Subcutaneous adipose tissue (tissue), 4 donors: Measurements from ENCODE around the gene RAB11FIP3. TPM values are rescaled to one million over a fixed set of nuclear protein-coding genes. Genes with fewer than 3 reads are reported as not detected.

ENCODE experiments used
- total RNA-seq, 4 donors: library from RNA; depleted of rRNA; stranded (reverse); fragments of >200 nt; gene quantifications; one replicate each; pipeline ENCODE4 v1.1.0, GENCODE V29; 2016
- TF ChIP-seq, protein P1 (sequence below): fragments of 450-650 bp; IDR thresholded peaks from one replicate; pipeline ENCODE4 v1.5.1; 2016; ENCODE audit warnings: low read depth, mild to moderate bottlenecking, control low read depth, antibody characterized with exemption, moderate library complexity

RAB11FIP3 gene
- total RNA-seq, 4 donors from 2014 or later: 10.9 to 35.0 (median 21.0) TPM

- TF ChIP-seq, protein P1, sequence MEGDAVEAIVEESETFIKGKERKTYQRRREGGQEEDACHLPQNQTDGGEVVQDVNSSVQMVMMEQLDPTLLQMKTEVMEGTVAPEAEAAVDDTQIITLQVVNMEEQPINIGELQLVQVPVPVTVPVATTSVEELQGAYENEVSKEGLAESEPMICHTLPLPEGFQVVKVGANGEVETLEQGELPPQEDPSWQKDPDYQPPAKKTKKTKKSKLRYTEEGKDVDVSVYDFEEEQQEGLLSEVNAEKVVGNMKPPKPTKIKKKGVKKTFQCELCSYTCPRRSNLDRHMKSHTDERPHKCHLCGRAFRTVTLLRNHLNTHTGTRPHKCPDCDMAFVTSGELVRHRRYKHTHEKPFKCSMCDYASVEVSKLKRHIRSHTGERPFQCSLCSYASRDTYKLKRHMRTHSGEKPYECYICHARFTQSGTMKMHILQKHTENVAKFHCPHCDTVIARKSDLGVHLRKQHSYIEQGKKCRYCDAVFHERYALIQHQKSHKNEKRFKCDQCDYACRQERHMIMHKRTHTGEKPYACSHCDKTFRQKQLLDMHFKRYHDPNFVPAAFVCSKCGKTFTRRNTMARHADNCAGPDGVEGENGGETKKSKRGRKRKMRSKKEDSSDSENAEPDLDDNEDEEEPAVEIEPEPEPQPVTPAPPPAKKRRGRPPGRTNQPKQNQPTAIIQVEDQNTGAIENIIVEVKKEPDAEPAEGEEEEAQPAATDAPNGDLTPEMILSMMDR: no peak
These were observed 111.3 kb downstream of the RAB11FIP3 start for GRCh38 chr16:536746-537145.

GRCh38 chr16:537415-538335 is 112.2 kb downstream of the RAB11FIP3 start:
- TF ChIP-seq, protein P1: no peak

- TF ChIP-seq, protein P1: no peak
These were observed 114.6 kb downstream of the RAB11FIP3 start for GRCh38 chr16:539901-540530.

GRCh38 chr16:540645-541340 is 115.3 kb downstream of the RAB11FIP3 start:
- TF ChIP-seq, protein P1: no peak

DNA sequence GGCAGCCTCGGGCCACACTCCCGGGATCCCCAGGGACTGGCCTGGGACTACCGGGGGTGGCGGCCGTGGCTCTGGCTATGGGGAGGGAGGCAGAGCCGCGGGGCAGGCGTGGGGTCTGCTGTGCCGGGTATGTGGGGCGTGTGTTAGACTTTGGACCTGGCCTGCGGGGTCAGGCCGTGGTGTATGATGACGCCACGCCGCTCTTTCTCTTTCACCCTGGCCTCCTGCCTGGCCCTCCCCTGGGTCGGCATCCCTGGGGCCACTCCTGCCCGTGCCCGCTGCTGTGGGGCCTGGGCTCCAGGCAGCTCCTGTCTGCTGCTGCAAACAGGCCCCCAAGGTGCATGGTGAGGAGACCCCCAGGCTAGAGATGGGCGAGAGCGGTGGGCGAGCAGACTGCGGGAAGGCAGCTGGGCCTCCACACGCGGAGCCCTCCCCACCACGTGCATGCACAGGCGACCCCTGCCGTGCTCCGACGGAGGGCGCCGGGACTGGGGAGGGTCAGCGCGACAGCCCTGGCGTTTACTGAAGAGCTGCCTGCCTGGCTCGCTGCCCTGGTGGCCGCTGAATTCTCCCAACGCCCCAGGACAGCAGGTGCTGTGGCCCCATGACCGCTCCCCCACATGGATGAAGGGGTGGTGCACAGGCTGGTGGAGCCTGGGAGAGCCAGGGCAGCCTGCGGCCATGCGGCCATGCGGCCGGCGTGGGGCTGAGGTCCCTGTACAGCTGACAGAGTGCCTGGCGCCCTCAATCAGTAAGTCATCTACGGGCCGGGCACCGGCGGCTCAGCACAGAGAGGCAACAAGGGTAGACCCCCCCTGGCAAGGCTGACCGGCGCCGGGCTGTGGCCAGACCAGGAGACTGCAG is 118.1 kb downstream of the RAB11FIP3 start:
- TF ChIP-seq, protein P1: no peak

DNA sequence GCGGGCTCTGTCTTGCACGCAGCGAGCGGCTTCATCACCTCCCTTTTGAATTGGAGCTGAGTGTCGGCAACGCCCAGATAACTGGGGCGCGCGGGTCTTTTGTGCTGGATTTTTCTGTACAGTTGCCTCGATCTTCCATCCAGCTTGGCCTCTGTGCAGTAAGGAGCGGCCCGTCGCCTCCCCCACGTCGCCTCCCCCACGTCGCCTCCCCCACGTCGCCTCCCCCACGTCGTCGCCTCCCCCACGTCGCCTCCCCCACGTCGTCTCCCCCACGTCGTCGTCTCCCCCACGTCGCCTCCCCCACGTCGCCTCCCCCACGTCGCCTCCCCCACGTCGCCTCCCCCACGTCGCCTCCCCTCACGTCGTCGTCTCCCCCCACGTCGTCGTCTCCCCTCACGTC is 119.1 kb downstream of the RAB11FIP3 start:
- TF ChIP-seq, protein P1: no peak
